Measurements from ENCODE around the gene LHCGR. TPM values are rescaled to one million over a fixed set of nuclear protein-coding genes. Genes with fewer than 3 reads are reported as not detected.
"Not testable (repeated sequence)": the region's sequence is repeated elsewhere in the genome, so short reads cannot be mapped to it uniquely, and the experiment has no call there.

LHCGR gene
- total and polyA plus RNA-seq, 12 donors, result 0.19 to 1.7 (median 0.50) TPM; not detected in 6

GRCh38 chr2:48749291-48750127 is 6.0 kb downstream of the LHCGR start:
- H3K27me3 ChIP-seq, result peaks cover 0 to 14% (median 3%) of the 10 kb centered on the region in 7 donors
- ATAC-seq, result no peak
- H3K4me1 ChIP-seq, result no peaks in the 10 kb centered on the region
- no peaks in the 10 kb centered on the region for H3K36me3 ChIP-seq
- DNase-seq, result no peak
- WGBS, 2 donors, result 68 to 71% methylated on average over 2 of the region's 2 CpGs
- no peak overlapping the region for H3K27ac ChIP-seq
- intact Hi-C loops (cut with DNase I), result no loop called here
- TF ChIP-seq CTCF (IDR thresholded peaks at IDR 0.05), result no peak
- H3K9me3 ChIP-seq, result no peaks in the 10 kb centered on the region
- no peak overlapping the region for H3K4me3 ChIP-seq

DNA sequence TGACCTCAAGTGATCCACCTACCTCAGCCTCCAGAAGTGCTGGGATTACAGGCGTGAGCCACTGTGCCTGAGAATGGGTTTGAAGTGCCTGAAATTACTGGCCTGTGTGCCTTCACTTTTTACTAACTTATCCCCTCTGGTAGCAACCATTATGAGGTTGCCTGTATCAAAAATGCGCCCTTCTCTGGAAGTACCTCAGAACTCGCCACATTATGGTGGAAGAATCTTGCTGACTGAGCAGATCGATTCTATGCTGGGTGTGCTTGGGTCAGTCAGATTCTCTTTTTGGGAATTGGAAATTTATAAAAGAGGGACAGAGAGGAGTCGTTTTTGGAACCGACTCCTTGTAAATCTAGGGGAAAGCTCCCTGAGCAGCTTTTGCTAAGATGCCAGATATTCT is 8.2 kb downstream of the LHCGR start:
- WGBS, 2 donors, result 84 to 91% methylated on average over 6 of the region's 6 CpGs
- DNase-seq (no peak), ATAC-seq (no peak)
- no peaks in the 10 kb centered on the region for H3K36me3 ChIP-seq
- no peaks in the 10 kb centered on the region for H3K4me1 ChIP-seq
- H3K9me3 ChIP-seq, result no peaks in the 10 kb centered on the region
- H3K27ac ChIP-seq, result no peak overlapping the region
- intact Hi-C loops (cut with DNase I), result no loop called here
- no peak for TF ChIP-seq CTCF (IDR thresholded peaks at IDR 0.05)
- H3K4me3 ChIP-seq, result no peak overlapping the region
- H3K27me3 ChIP-seq, result no peaks in the 10 kb centered on the region

DNA sequence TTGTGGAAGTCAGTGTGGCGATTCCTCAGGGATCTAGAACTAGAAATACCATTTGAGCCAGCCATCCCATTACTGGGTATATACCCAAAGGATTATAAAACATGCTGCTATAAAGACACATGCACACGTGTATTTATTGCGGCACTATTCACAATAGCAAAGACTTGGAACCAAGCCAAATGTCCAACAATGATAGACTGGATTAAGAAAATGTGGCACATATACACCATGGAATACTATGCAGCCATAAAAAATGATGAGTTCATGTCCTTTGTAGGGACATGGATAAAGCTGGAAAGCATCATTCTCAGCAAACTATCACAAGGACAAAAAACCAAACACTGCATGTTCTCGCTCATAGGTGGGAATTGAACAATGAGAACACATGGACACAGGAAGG is 16.3 kb downstream of the LHCGR start:
- H3K4me3 ChIP-seq; H3K27me3 ChIP-seq; H3K27ac ChIP-seq; H3K9me3 ChIP-seq; H3K36me3 ChIP-seq; intact Hi-C loops (cut with DNase I); ATAC-seq; H3K4me1 ChIP-seq; DNase-seq: not testable (repeated sequence)
- WGBS, 2 donors, result 91 to 93% methylated on average over 4 of the region's 4 CpGs

DNA sequence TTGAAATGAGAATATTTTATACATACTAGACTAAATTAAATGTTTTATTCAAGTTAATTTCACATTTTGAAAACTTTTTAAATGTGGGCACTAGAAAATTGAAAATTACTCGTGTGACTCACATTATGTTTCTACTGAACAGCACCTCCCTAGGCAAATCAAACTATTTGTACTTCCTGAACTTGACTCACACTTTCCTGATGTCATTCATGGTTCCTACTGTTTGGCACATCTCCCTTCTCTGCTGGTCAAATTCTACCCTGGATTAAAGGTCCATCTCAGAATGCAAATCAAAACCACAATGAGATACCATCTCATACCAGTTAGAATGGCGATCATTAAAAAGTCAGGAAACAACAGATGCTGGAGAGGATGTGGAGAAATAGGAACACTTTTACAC is 16.7 kb downstream of the LHCGR start:
- H3K9me3 ChIP-seq, result no peaks in the 10 kb centered on the region
- H3K27me3 ChIP-seq, result no peaks in the 10 kb centered on the region
- no peak for TF ChIP-seq CTCF (IDR thresholded peaks at IDR 0.05)
- H3K36me3 ChIP-seq, result no peaks in the 10 kb centered on the region
- WGBS, 2 donors, result 64 to 89% methylated on average over 2 of the region's 2 CpGs
- no peaks in the 10 kb centered on the region for H3K4me1 ChIP-seq
- intact Hi-C loops (cut with DNase I), result no loop called here
- no peak overlapping the region for H3K27ac ChIP-seq
- H3K4me3 ChIP-seq, result no peak overlapping the region
- DNase-seq (no peak), ATAC-seq (no peak)

GRCh38 chr2:48736251-48736650 is 19.3 kb downstream of the LHCGR start:
- 55 to 63% methylated on average over 2 of the region's 2 CpGs for WGBS, 2 donors
- no peak for ATAC-seq

More at GRCh38 chr2:48736251-48736650, 19.3 kb downstream of the LHCGR start:
- no peaks in the 10 kb centered on the region for H3K36me3 ChIP-seq
- no peak for DNase-seq
- no peak overlapping the region for H3K4me3 ChIP-seq
- no peaks in the 10 kb centered on the region for H3K4me1 ChIP-seq
- no peak overlapping the region for H3K27ac ChIP-seq
- no peaks in the 10 kb centered on the region for H3K9me3 ChIP-seq
- no peaks in the 10 kb centered on the region for H3K27me3 ChIP-seq
- no peak for TF ChIP-seq CTCF (IDR thresholded peaks at IDR 0.05)
- intact Hi-C loops (cut with DNase I), result no loop called here

Data from heart right ventricle (tissue), 16 donors.